Body of pancreas (tissue), 4 donors: ENCODE measurements around the gene DDX6. TPM values are rescaled to one million over a fixed set of nuclear protein-coding genes. Genes with fewer than 3 reads are reported as not detected.

ENCODE experiments used
- ATAC-seq: fragments of 150-250 bp; one replicate; pipeline ENCODE4 v1.9.1; 2016
- DNase-seq, 4 donors: peaks; one replicate each; pipeline ENCODE4 v3.0.0-alpha.2; 2019
- H3K27ac ChIP-seq, 4 donors: fragments of 200-600 bp; sonication (generic); 1 replicate in 3 of 4; 2 replicates in 1 of 4; pipeline versions ENCODE4 v1.5.1 to v1.6.1; 2016 to 2019; ENCODE audit warnings: mild to moderate bottlenecking in 1 of 4, mixed read lengths in 1 of 4, moderate library complexity in 1 of 4
- H3K27me3 ChIP-seq, 2 donors: fragments of 200-600 bp; sonication (generic); one replicate each; pipeline ENCODE4 v1.6.0; 2016; ENCODE audit warnings: mild to moderate bottlenecking in 1 of 2
- H3K36me3 ChIP-seq, 2 donors: fragments of 200-600 bp; sonication (generic); replicated peaks in 1 of 2; 2 replicates each; pipeline ENCODE4 v1.5.1; 2016; ENCODE audit warnings: low read depth in 2 of 2; ENCODE audit not compliant: insufficient read depth in 1 of 2
- H3K4me1 ChIP-seq: fragments of 200-600 bp; sonication (generic); one replicate; pipeline ENCODE4 v1.6.0; 2016
- H3K4me3 ChIP-seq, 2 donors: fragments of 200-600 bp; sonication (generic); 1 replicate in 1 of 2; 2 replicates in 1 of 2; pipeline ENCODE4 v1.5.1; 2016 to 2019
- H3K9me3 ChIP-seq, 3 donors: fragments of 200-600 bp; sonication (generic); 1 replicate in 2 of 3; 2 replicates in 1 of 3; pipeline ENCODE4 v1.5.1; 2016
- CTCF ChIP-seq, 7 experiments: fragments of 450-650 bp in 4 of 7; fragments of 200-600 bp in 3 of 7; sonication (generic) in 3 of 7; IDR thresholded peaks; one replicate each; pipeline ENCODE4 v1.5.1; 2016 to 2019; ENCODE audit warnings: antibody characterized with exemption in 7 of 7
- POLR2A ChIP-seq, 3 donors: fragments of 450-650 bp; IDR thresholded peaks; one replicate each; pipeline ENCODE4 v1.6.1; 2016; ENCODE audit warnings: antibody characterized with exemption in 3 of 3, mild to moderate bottlenecking in 2 of 3
- WGBS, 2 donors: methylation state at CpG; one replicate each; pipeline ENCODE4 v1.1.5; 2017; 5-methylcytosine and 5-hydroxymethylcytosine counted together
- intact Hi-C: fragments of 100-400 bp; cut with DNase I; formaldehyde crosslinking; loops from one replicate; pipeline ENCODE4 v1.15.1; 2023
- total RNA-seq, 2 donors: library from RNA; depleted of rRNA; stranded (reverse); fragments of >200 nt; gene quantifications; one replicate each; pipeline ENCODE4 v1.1.0, GENCODE V29; 2016

DDX6 gene
- total RNA-seq = 10 to 100 TPM; 63.3 to 69.8 TPM

GRCh38 chr11:118791111-118791960 is at the start of gene DDX6:
Gene DDX6, minus strand, starts transcription at chr11:118791164. Its CDS starts 4,913 bp downstream, at chr11:118786251.
- Histone ChIP-seq H3K27ac (peak within 1 kb of the TSS; percentile 98 to 99 (median 98)), H3K27me3 (no peaks in the 10 kb centered on the region), H3K4me3 (peak within 1 kb of the TSS; percentile 53 to 71), H3K9me3 (no peaks in the 10 kb centered on the region), H3K36me3 (no peaks in the 10 kb centered on the region), H3K4me1 (peaks cover 37% of the 10 kb centered on the region)
- WGBS, 2 donors = 0% methylated on average over 29 to 77 of the region's 81 CpGs
- intact Hi-C loops = no loop called here
- ATAC-seq (peak; percentile 86), DNase-seq (peak; percentile 92 to 94 (median 93))
- TF ChIP-seq CTCF (IDR thresholded peaks at IDR 0.05) (peak in 4 of 7 experiments; percentile 35 to 55 (median 50)), POLR2A (IDR thresholded peaks at IDR 0.05) (peak; percentile 94 to 98 (median 98))

GRCh38 chr11:118838905-118839553 is 48.1 kb upstream of the DDX6 start:
- ATAC-seq (no peak), DNase-seq (no peak)
- TF ChIP-seq POLR2A (IDR thresholded peaks at IDR 0.05) (no peak), CTCF (IDR thresholded peaks at IDR 0.05) (no peak)
- H3K36me3 ChIP-seq = no peaks in the 10 kb centered on the region
- intact Hi-C loops = no loop called here
- no peak overlapping the region for H3K27ac ChIP-seq
- H3K9me3 ChIP-seq = no peaks in the 10 kb centered on the region
- 83 to 90% methylated on average over 4 of the region's 4 CpGs for WGBS, 2 donors
- no peaks in the 10 kb centered on the region for H3K4me1 ChIP-seq
- no peak overlapping the region for H3K4me3 ChIP-seq
- H3K27me3 ChIP-seq = no peaks in the 10 kb centered on the region

- Histone ChIP-seq H3K9me3 (no peaks in the 10 kb centered on the region), H3K4me1 (no peaks in the 10 kb centered on the region), H3K4me3 (no peak overlapping the region), H3K27ac (no peak overlapping the region), H3K36me3 (no peaks in the 10 kb centered on the region), H3K27me3 (no peaks in the 10 kb centered on the region)
- DNase-seq = no peak
- intact Hi-C loops = no loop called here
- TF ChIP-seq CTCF (IDR thresholded peaks at IDR 0.05) (no peak), POLR2A (IDR thresholded peaks at IDR 0.05) (no peak)
- ATAC-seq = no peak
- 78 to 83% methylated on average over 8 of the region's 8 CpGs for WGBS, 2 donors
These were observed 46.9 kb upstream of the DDX6 start for GRCh38 chr11:118837868-118838267.

GRCh38 chr11:118834427-118835028 is 43.6 kb upstream of the DDX6 start:
- no peaks in the 10 kb centered on the region for H3K27me3 ChIP-seq
- DNase-seq = peak in 1 of 4 donors; percentile 23

More at GRCh38 chr11:118834427-118835028, 43.6 kb upstream of the DDX6 start:
- 52 to 64% methylated on average over 6 of the region's 6 CpGs for WGBS, 2 donors
- Histone ChIP-seq H3K4me1 (no peaks in the 10 kb centered on the region), H3K4me3 (no peak overlapping the region), H3K27ac (no peak overlapping the region), H3K36me3 (no peaks in the 10 kb centered on the region), H3K9me3 (no peaks in the 10 kb centered on the region)
- intact Hi-C loops = no loop called here
- TF ChIP-seq POLR2A (IDR thresholded peaks at IDR 0.05) = no peak
- no peak for TF ChIP-seq CTCF (IDR thresholded peaks at IDR 0.05)
- no peak for ATAC-seq
